Gastroesophageal sphincter (tissue), 3 donors: ENCODE measurements around the gene TRNT1.
A peak's percentile ranks its signal among the peaks of the same experiment; 100 is the strongest.

Experiments
- CTCF ChIP-seq, 4 experiments: fragments of 200-600 bp in 2 of 4; fragments of 450-650 bp in 2 of 4; sonication (generic) in 1 of 4; IDR thresholded peaks; one replicate each; pipeline ENCODE4 v1.5.1; 2017 to 2019; ENCODE audit warnings: antibody characterized with exemption in 4 of 4, mild to moderate bottlenecking in 2 of 4, moderate library complexity in 2 of 4
- POLR2A ChIP-seq, 2 donors: fragments of 450-650 bp; IDR thresholded peaks; one replicate each; pipeline ENCODE4 v1.6.1; 2017; ENCODE audit warnings: antibody characterized with exemption in 2 of 2, mild to moderate bottlenecking in 2 of 2, moderate library complexity in 1 of 2
- POLR2AphosphoS5 ChIP-seq: sonication (generic); formaldehyde crosslinking; IDR thresholded peaks from one replicate; pipeline ENCODE4 v1.6.1; 2017; ENCODE audit warnings: antibody characterized with exemption

DNA sequence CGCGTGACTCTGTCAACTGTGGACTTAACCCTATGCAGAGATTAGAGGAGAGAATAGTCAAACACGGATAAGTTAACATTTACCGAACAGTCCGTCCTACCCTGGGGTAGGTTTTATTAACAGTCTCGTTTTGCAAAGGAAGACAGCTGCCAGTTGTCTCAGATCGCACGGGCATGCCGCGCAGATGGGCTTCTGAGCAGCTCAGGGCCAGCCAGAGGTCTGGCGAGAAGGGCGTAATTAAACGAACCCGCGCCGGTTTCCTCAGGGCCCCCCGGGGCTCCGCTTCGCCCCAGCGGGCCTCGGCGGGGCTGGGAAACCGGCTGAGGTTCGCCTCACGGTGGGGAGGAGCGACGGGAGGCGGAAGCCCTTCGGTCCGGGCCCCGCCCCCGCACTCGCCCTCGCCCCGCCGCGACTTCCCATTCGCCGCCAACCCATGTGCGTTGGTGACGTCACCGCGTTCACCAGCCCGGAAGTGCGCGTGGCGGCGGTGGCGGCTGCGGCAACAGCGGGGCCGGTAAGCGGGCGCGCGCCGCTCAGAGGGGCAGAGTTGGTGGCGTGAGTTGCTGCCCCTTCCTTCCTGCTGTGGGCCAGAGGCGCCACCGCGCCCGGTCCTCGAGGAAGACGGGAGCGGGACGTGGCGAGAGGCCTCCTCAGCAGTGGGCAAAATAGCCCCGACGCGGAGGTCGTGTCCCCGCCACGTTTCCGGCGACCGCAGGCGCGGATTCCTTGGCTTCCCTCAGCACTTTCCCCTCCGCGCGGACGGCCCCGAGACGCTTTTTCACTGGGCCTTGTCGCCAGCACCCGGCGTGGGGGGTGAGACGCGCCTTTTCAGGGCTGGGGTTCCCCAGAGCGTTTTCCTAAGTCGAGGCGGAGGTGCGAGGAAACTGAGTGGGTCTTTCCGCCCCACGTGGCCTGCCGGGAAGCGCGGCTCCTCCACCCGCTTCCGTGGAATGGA is at the start of gene TRNT1:
- TF ChIP-seq CTCF (IDR thresholded peaks at IDR 0.05) (peak in 1 of 4 experiments; percentile 18), POLR2A (IDR thresholded peaks at IDR 0.05) (peak; percentile 93 to 94), POLR2AphosphoS5 (peak; percentile 98)
